GM21447 (cell line): ENCODE results near the gene EEF1E1.

Source experiments
- ATAC-seq: cut with Tn5 transposase; IDR thresholded peaks from one replicate; pipeline ENCODE4 v1.9.1; 2021; ENCODE audit not compliant: unreplicated experiment

The EEF1E1 gene

DNA sequence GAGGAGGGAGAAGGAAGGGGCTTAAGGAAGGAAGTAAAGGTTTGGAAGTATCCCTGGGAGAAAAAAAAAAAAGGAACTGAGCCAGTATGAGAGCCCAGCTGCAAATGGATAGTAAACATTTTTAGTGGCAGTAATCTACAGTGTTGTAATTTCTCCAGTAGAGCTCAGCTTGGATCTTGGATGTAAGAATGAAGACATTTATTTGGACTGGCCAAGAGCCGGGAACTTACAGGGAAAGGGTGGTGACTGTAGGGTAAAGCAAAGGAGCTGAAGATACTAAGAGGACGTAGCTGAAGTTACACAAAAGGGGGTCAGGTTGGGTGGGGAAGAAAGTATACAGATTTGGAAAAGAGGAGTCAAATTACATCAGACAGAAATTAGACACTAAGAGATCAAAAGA lies 13.5 kb downstream of the EEF1E1 start:
- no peak for ATAC-seq

DNA sequence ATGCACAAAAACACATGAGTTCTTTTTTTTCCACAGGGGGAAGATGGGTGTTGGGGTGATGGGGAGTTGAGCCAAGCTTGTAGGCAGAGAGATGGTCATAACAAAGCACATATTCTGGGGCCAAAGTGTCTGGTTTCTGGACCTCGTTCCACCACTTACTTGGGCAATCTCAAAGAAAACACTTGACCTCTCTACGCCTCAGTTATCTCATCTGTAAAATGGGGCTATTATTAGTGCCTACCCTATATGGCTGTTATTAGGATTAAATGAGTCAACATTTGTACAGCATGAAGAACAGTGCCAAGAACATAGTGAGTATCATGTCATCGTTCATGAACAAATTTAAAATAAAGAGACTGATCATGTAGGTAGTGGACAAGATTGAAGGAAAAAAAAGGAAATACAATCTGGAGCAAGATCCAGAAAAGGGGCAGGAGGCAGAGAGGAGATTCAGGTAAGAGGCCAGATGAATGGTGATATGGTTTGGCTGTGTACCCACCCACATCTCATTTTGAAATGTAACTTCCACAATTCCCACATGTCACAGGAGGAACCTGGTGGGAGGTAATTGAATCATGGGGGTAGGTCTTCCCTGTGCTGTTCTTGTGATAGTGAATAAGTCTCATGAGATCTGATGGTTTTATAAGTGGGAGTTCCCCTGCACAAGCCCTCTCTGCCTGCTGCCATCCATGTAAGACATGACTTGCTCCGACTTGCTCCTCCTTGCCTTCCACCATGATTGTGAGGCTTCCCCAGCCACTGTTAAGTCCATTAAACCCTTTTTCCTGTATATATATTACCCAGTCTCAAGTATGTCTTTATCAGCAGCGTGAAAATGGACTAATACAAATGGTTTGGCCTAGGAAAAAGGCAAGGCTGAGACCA lies 14.2 kb downstream of the EEF1E1 start:
- ATAC-seq: no peak

DNA sequence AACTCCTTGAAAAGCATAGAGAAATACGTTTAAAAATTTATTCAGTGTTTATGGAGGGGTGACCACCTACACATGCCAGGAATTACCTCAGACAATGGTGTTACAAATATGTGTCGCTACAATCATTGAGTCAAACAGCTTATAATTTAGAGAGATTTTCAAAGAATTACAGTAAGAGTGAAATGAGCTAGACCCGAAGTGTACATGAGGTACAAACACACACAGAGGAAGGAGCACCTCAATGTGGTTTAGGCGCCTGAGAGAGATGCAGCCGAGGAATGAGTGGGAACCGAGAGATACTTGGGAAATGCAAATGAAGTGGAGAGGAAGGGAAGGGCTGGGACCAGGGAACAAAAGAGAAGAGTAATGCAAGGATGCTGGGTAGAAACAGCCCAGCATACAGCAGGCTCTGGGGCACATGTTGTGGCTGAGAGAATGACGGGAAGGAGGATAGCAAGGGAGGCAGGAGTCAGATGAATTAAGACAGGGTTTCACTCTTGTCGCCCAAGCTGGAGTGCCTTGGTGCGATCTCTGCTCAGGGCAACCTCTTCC lies 15.5 kb downstream of the EEF1E1 start:
- ATAC-seq: no peak

DNA sequence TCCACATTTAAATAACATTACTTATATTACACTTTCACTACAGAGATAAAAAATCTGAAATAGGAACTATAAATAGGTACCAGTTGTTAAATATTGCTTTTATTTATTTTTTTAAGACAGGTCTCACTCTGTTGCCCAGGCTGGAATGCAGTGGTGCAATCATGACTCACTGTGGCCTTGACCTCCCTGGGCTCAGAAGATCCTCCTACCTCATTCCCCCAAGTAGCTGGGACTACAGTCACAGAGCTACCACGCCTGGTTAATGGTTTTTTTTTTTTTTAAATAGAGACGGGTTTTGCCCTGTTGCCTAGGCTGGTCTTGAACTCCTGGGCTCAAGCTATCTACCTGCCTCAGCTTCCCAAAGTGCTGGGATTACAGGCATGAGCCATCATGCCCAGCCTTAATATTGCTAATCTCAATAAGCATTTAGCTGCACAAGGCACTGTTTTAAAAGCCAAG lies 17.3 kb downstream of the EEF1E1 start:
- ATAC-seq: no peak

DNA sequence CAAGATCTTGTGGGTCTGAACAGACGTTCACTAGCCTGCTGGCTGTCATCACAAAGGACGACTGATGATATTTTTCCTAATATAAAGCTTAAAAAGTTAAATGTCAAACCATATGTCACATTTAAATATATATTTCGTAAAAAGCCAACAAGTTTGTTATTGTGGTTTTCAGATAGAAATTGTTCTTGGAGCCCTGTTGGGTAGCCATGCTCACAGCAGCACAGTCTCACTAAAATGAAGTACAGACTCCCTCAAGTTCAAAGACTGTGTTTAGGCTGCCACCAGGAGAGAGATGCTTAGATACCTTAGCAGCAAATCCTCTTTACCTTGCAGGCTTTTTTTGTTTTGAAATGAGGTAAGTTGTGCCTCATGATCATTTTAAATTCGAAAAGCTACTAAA lies 17.8 kb downstream of the EEF1E1 start:
- no peak for ATAC-seq

DNA sequence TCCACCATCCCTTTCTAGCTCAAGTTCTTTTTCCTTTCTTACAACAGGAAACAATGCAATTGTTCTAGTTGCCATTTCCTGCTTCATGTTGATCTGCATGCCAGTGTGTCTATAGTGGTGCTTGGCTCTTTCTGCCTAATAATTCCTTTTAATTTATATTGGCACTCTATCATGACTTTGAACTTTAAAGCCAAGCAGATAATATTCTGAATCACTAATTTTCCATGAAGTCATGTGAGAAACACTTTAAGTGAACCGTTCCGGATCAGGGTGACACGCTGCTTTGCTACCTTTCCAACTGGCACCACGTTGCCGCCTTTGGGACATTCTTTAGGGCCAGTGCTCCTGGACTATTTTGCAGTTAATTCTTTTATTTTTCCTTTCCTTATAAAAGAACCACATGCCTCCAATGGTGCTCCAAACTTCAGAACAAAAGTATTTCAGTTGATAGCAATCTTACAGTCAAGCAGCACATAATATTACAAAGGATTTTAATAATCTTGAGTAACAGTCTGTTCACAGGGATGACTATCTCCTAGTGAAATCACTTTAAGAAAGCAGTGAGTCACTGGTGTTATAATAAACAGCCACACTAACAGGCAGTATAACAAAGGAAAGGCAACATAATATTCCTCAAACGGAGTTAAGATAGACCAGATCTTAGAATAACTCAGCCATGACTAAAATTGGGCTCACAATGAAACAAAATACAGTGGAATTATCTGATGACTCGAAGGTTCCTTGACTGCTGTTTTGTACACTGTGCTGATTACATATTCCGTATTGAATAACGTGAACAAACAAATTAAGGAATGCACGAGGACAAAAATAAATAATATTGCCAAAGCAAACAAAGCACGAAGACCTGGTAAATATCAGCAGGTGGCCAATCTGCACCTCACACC lies 19.1 kb downstream of the EEF1E1 start:
- ATAC-seq: no peak

DNA sequence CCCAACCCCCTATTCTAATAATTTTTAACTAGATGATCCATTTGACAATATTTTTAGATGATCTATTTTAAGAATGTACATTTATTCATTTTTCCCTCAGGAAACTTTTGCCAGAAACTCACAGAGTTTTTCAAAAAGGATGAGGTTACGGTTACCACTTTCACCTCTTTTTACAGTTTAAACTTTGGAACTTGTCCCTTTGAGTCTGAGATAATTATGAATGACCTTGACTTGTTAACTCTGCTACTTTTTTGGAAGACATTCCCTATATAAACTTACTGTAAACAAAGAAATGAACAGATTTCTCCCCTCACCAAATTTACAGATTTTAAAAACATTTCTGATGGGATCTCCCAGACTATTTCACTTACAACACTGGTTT lies 19.8 kb downstream of the EEF1E1 start:
- no peak for ATAC-seq

DNA sequence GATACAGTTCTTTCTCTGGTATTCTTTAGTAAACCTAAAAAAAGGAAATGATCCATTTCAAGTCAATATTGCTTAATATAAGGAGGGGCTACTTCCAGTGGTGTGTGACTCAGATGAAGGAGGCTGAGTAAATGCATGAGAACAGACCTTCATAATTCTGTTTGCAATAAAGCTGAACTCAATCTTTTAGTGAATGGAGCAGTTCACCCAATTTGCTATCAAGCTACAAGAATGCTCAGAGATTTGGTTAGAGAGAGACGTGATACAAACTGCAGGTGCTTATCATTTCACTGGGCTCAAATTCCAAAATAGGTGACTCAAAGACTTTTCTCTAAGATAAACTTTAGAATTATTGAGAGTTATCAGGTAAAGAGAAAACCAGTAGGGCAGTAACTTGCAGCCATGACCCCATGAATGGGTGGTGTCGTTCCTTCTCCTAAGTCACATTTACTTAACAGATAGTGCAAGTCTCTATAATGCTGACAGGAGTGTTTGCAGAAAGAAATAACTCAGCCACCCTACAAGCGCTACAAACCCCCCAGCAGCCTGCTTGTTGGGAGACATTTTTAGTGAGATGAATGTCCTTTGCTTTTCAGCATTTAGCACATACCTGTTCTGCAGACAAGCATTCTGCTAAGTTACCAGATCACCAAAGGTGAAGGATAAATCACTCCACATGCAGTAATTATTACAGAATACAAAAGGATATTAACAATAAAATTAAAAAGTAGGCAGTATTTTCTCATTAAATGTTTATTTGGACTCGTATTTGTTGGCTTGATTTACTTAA lies 21.8 kb downstream of the EEF1E1 start:
- no peak for ATAC-seq

DNA sequence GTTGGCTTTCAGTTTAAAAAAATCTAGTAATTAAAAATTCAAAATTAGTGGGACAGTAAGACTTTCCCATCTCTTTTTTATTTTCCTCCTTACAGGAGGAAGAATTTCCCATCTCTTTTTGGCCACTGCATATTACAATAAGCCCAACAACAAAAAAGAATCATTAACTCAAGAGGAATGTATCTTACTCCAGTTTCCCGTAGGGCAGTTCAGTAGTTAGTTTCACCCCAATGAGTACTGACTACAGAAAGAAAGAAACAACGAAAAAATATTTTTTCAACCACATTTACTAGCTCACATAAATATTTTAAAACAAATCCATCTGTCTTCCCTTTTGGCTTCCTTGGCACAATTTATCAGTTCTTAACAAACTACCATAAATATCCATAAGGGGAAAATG lies 23.2 kb downstream of the EEF1E1 start:
- no peak for ATAC-seq

DNA sequence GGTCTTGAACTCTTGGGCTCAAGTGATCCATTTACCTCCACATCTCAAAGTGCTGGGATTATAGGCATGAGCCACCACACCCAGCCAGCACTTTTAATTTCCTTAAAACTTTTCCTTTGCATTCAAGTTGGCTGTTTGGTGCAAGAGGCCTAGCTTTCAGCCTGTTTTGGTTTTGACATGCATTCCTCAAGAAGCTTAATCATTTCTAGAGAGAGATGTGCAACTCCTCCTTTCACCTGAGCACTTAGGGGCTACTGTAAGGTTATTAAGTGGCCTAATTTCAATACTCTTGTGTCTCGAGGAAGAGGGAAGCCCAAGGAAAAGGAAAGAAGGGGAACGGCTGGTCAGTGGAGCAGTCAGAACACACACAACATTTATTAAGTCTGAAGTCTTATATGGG lies 24.4 kb downstream of the EEF1E1 start:
- no peak for ATAC-seq

DNA sequence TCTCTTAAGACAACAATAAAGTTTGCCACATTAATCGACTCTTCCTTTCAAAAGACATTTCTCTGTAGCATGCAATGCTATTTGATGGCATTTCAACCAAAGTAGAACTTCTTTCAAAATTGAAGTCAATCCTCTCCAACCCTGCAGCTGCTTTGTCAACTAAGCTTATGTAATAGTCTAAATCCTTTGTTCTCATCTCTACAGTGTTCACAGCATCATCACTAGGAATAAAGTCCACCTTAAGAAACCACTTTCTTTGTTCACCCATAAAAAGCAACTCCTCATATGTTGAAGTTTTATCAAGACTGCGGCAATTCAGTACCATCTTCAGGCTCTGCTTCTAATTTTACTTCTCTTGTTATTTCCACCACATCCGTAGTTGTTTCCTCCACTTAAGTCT lies 26.6 kb downstream of the EEF1E1 start:
- no peak for ATAC-seq

DNA sequence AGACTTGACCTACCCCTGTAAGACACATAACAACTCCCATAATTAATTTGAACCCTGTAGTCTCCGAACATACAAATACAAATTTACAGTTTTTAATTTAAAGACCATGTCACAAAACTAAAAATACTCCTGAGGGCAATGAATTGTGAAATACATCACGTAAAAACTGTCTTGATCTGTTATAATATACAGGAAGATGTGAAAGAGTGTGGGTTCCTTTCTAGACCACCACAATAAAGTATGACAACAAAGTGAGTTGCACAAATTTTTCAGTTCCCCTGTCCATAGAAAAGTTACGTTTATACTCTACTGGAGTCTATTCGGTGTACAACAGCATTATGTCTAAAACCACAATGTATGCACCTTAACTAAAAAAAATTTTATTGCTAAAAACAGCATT lies 27.2 kb downstream of the EEF1E1 start:
- no peak for ATAC-seq

DNA sequence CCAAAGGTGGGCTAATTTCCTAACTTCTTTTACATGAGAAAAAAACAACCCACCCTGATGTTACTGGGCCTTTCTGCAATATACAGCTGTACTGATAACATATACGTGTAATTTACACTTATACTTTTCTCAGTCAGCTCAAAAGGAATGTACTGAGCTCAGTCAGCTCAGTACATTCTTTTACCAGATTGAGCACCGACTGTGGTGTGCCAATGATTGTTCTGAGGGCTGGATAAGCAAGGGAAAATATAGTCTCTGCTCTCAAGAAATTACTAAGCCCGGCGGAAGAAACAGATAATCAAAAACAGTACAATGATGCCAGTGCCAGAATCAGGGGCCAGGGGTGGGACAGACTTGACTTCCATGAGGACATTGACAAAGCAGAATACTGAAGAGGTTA lies 28.1 kb downstream of the EEF1E1 start:
- no peak for ATAC-seq

DNA sequence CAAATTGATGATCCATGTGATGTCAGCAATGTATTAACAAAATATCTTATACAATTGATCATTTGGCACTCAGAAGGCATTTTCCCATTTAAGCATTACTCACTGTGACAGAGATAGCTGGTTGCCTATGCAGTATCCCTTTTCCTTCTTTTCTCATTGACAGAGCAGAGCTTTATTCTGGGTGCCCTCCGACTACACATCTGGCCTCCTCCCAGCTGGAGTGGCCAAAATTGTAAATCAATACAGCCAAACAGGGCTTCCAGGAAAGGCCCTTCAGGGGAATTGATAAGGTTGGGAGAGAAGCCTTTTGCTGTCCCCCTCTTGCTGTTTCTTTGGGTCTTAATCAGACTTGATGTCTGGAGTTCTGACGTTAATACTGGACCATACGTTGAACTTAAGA lies 28.6 kb downstream of the EEF1E1 start:
- no peak for ATAC-seq

DNA sequence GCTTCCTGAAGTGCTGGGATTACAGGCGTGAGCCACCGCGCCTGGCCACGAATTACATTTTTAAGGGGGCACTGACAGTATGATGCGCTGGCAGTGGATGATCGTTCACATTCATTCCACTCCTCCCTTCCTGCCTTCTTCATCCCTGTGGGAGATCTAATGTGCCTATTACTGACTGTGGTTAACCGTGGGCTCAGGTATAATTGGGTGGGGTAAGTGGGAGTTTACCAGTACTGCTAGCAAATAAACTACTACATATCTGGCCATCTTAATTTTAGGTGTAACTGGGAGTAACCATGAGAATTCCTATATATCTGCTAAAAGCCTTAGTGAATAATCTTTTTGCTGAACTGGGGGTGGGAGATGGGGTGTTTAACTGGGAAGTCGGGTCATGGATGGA lies 31.6 kb downstream of the EEF1E1 start:
- no peak for ATAC-seq

DNA sequence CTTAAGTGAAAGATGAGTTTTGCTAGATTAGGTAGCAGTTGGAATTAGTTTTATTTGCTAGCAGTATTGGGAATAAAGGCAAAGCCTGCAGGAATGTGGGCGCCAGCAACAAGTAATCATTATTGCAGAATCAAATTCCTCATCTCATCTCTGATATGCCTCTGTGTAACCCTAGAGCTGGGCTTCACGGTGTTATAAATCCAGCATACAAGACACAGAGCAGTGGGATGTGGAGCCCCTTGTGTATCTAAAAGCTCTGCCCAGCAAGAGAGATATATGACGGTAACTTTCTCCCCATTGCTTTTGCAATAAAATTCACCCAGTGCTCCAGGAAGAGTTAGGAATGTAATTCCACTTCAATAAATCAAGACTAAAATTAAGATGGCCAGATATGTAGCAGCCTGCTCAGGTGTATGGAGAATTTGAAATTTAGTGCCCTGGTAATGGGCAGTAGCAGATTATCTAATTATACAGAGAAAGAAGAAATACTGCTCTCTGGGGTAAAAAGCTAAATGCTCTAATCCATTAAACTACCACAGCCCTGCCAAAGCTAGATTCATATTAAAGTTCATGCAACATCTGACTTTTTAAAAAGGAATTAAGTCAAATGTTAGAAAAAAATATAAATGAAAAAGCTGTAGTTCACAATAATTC lies 32.6 kb downstream of the EEF1E1 start:
- no peak for ATAC-seq

DNA sequence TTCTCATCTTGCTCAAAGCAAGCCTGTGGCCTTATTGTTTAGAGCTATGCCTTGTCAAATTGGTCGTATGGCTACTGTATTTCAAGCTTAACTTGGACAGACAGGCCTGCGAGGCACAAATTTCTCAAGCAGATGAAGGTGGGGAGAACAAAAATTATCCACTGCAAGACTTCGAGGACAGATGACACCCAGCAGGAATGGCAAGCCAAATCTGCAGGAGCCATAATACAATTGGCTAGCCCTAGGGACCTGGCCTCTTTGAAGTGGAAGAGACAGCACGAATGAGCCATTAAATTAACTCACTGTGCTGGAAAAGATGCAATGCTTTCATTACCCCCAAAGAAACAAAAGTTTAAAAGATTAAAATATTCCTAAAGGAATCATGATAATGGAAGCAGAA lies 33.2 kb downstream of the EEF1E1 start:
- no peak for ATAC-seq

DNA sequence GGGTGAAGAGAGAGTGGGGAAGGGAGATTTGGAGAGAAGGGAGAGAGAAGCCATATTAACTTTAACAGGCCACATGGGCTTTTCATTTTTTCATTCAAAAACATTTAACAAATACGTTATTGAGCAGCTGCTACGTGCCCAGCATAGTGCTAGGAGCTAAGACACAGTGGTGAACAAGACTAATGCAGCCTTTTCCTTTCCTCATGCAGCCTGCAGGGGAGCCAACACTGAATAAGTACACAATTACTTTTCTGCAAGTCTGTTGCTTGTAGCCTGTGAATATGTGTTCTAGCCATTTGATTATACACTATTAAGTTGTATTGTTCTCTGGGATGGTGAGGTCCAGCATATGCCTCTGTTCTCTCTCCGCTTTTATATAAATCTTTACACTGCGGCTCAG lies 36.2 kb downstream of the EEF1E1 start:
- no peak for ATAC-seq

DNA sequence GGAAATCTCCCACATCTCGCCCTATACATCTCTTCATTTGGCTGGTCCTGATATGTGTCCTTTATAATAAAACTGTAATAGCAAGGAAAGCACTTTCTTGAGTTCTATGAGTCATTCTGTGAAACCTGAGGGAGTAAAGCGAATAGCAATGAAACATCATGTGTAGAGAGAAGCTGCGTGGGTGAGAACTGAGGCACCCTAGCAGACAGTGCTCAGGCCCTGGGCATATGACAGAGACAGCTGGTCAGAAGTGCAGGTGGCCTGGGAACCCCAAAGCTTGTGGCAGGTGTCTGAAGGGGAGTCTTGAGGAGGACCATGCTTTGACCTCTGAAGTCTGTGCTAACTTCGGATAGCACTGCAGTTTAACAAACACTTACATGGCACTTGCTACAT lies 36.8 kb downstream of the EEF1E1 start:
- peak; percentile 24 for ATAC-seq
